K562 (cell line): ENCODE measurements around the gene PRPF8. TPM values are rescaled to one million over a fixed set of nuclear protein-coding genes. Genes with fewer than 3 reads are reported as not detected.

ENCODE experiments used
- CTBP1 ChIP-seq: fragments of 450-650 bp; IDR thresholded peaks from 2 replicates; pipeline ENCODE4 v1.6.1; 2016; ENCODE audit warnings: borderline replicate concordance
- HNRNPK ChIP-seq: fragments of 200-400 bp; formaldehyde crosslinking; IDR thresholded peaks from one replicate; pipeline ENCODE4 v1.6.1; 2018; ENCODE audit warnings: mild to moderate bottlenecking, low read depth, low read length; ENCODE audit not compliant: poor library complexity, severe bottlenecking
- KLF6 ChIP-seq: fragments of 250-450 bp; sonication (Bioruptor Pico); IDR thresholded peaks from 2 replicates; pipeline ENCODE4 v1.4.0; 2020; ENCODE audit warnings: mild to moderate bottlenecking, moderate library complexity, borderline replicate concordance
- PCBP1 ChIP-seq: fragments of 200-400 bp; formaldehyde crosslinking; IDR thresholded peaks from 2 replicates; pipeline ENCODE4 v1.6.1; 2018; ENCODE audit warnings: mild to moderate bottlenecking, low read depth, low read length; ENCODE audit not compliant: poor library complexity, severe bottlenecking
- SAP30 ChIP-seq: fragments of 200-600 bp; sonication (generic); IDR thresholded peaks from 2 replicates; pipeline ENCODE4 v1.6.1; 2012; ENCODE audit warnings: borderline replicate concordance, low read depth, mild to moderate bottlenecking, moderate library complexity, low read length, control low read depth, inconsistent platforms; ENCODE audit not compliant: insufficient read depth, poor library complexity, severe bottlenecking
- SMAD3 ChIP-seq: fragments of 450-650 bp; formaldehyde crosslinking; conservative IDR thresholded peaks from 2 replicates; pipeline ENCODE4 v1.4.0; 2020; ENCODE audit warnings: mild to moderate bottlenecking
- SRF ChIP-seq, 2 experiments: fragments of 250-450, 450-650 bp in 1 of 2; sonication (Bioruptor Pico) in 1 of 2; sonication (generic) in 1 of 2; formaldehyde crosslinking; IDR thresholded peaks; 2 replicates each; pipeline versions ENCODE4 v1.5.0 to v1.5.1; 2020 to 2022; ENCODE audit warnings: mild to moderate bottlenecking in 1 of 2, missing genetic modification reagents in 1 of 2
- TAF1 ChIP-seq: IDR thresholded peaks from 2 replicates; pipeline ENCODE4 v1.6.1; 2011; ENCODE audit warnings: mild to moderate bottlenecking, low read length, moderate library complexity; ENCODE audit not compliant: insufficient read depth, control insufficient read depth, severe bottlenecking; ENCODE audit errors: extremely low read depth
- ZFP30 ChIP-seq: fragments of 250-450 bp; sonication (Bioruptor Pico); IDR thresholded peaks from 2 replicates; pipeline ENCODE4 v1.8.0; 2022; ENCODE audit warnings: moderate library complexity, mild to moderate bottlenecking, inconsistent platforms, borderline replicate concordance
- ZFPM2 ChIP-seq: fragments of 250-450 bp; sonication (Bioruptor Pico); IDR thresholded peaks from 2 replicates; pipeline ENCODE4 v1.5.1; 2022; ENCODE audit warnings: mild to moderate bottlenecking
- ZNF140 ChIP-seq: fragments of 250-450 bp; sonication (Bioruptor Pico); IDR thresholded peaks from 2 replicates; pipeline ENCODE4 v1.8.0; 2021; ENCODE audit warnings: moderate library complexity, mild to moderate bottlenecking, inconsistent platforms
- polyA plus RNA-seq, 8 experiments: library from polyadenylated mRNA; depleted of rRNA in 4 of 8; stranded (reverse) in 5 of 8; unstranded in 3 of 8; fragments of >200 nt; fragmentation: Nextera tagmentation in 2 of 8; fragmentation: Illumina TruSeq in 1 of 8; extraction: Ambion mirVana in 2 of 8; extraction: Trizol in 1 of 8; gene quantifications; 2 replicates each; pipeline versions ENCODE4 v1.2.1 to v1.2.3, GENCODE V29; 2011 to 2014; ENCODE audit warnings: inconsistent platforms in 1 of 8, missing spikeins in 1 of 8
- total RNA-seq, 7 experiments: library from RNA; depleted of rRNA in 6 of 7; stranded (reverse); fragments of >200 nt in 6 of 7; fragmentation: Illumina TruSeq in 2 of 7; extraction: Trizol in 2 of 7; gene quantifications; 2 replicates each; pipeline versions ENCODE4 v1.2.1 to v1.2.3, GENCODE V29; 2011 to 2021; ENCODE audit warnings: low replicate concordance in 1 of 7
- TF ChIP-seq, protein P1 (sequence below): sonication (generic); formaldehyde crosslinking; IDR thresholded peaks from 2 replicates; pipeline ENCODE4 v1.8.1; 2023; ENCODE audit warnings: missing genetic modification reagents, mild to moderate bottlenecking, borderline replicate concordance
- TF ChIP-seq, protein P2 (sequence below): fragments of 450-650 bp; IDR thresholded peaks from 2 replicates; pipeline ENCODE4 v1.7.0; 2016; ENCODE audit warnings: borderline replicate concordance
- TF ChIP-seq, protein P3 (sequence below): sonication (generic); formaldehyde crosslinking; IDR thresholded peaks from 2 replicates; pipeline ENCODE4 v1.8.0; 2022; ENCODE audit warnings: mild to moderate bottlenecking, low read depth, missing genetic modification reagents
- TF ChIP-seq, protein P4 (sequence below): sonication (generic); formaldehyde crosslinking; IDR thresholded peaks from 2 replicates; pipeline ENCODE4 v1.8.0; 2022; ENCODE audit warnings: missing genetic modification reagents, mild to moderate bottlenecking, borderline replicate concordance

The PRPF8 gene
- total and polyA plus RNA-seq, 9 of the 15 experiments (the other 6 are each of a cell fraction or from before 2014, with no cell fraction given): 64.3 to 294 (median 85.9) TPM

DNA sequence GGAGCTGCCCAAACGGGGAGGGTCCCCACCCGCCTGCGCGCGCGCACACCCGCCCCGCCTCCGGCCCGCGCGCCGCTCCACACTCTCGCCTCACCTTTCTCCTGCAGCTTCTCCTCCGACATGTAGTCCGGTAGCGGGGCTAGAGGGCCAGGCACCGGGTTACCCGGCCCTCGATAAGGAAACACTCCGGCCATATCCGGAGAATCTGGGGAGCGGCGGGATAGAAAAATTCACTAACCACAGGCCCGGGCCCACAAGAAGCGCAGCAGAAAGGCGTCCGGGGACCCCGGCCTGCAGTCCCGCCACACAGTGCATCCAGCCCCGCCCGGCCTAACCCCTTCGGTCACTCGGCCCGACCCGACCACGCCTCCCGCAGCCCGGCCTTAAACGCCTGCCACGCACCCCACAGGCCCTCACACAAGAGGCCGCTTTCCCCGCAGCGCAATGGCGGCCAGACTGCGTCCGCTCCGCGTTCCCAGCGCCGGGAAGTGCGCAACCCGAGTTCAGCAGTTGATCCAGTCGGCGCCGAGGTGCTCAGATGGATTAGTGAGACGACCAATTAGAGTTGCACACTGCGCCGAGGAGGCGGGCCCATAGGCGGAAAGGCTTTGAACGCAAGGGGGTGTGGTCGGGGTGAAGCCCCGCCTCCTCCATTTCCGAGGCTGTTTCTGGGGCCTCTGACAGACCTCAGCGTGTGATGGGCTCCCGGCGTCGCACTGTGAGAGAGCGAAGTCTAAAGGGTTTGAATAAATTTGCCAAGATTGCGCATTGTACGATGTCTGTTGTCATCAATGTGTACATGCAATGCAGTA, at the start of gene PRPF8 (continued):
- TF ChIP-seq, protein P1, sequence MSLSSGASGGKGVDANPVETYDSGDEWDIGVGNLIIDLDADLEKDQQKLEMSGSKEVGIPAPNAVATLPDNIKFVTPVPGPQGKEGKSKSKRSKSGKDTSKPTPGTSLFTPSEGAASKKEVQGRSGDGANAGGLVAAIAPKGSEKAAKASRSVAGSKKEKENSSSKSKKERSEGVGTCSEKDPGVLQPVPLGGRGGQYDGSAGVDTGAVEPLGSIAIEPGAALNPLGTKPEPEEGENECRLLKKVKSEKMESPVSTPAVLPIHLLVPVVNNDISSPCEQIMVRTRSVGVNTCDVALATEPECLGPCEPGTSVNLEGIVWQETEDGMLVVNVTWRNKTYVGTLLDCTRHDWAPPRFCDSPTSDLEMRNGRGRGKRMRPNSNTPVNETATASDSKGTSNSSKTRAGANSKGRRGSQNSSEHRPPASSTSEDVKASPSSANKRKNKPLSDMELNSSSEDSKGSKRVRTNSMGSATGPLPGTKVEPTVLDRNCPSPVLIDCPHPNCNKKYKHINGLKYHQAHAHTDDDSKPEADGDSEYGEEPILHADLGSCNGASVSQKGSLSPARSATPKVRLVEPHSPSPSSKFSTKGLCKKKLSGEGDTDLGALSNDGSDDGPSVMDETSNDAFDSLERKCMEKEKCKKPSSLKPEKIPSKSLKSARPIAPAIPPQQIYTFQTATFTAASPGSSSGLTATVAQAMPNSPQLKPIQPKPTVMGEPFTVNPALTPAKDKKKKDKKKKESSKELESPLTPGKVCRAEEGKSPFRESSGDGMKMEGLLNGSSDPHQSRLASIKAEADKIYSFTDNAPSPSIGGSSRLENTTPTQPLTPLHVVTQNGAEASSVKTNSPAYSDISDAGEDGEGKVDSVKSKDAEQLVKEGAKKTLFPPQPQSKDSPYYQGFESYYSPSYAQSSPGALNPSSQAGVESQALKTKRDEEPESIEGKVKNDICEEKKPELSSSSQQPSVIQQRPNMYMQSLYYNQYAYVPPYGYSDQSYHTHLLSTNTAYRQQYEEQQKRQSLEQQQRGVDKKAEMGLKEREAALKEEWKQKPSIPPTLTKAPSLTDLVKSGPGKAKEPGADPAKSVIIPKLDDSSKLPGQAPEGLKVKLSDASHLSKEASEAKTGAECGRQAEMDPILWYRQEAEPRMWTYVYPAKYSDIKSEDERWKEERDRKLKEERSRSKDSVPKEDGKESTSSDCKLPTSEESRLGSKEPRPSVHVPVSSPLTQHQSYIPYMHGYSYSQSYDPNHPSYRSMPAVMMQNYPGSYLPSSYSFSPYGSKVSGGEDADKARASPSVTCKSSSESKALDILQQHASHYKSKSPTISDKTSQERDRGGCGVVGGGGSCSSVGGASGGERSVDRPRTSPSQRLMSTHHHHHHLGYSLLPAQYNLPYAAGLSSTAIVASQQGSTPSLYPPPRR: no peak
- TF ChIP-seq SRF (CRISPR knock-in tag; IDR thresholded peaks at IDR 0.05) (no peak), CTBP1 (peak; percentile 31; the same call in 1 of the 2 replicates), ZNF140 (CRISPR knock-in tag) (no peak), ZFP30 (CRISPR knock-in tag) (no peak), ZFPM2 (no peak), TAF1 (peak; percentile 45), PCBP1 (peak; percentile 40), HNRNPK (no peak), KLF6 (CRISPR knock-in tag) (no peak), SMAD3 (CRISPR knock-in tag) (no peak), SAP30 (peak; percentile 3)
- TF ChIP-seq, protein P2, sequence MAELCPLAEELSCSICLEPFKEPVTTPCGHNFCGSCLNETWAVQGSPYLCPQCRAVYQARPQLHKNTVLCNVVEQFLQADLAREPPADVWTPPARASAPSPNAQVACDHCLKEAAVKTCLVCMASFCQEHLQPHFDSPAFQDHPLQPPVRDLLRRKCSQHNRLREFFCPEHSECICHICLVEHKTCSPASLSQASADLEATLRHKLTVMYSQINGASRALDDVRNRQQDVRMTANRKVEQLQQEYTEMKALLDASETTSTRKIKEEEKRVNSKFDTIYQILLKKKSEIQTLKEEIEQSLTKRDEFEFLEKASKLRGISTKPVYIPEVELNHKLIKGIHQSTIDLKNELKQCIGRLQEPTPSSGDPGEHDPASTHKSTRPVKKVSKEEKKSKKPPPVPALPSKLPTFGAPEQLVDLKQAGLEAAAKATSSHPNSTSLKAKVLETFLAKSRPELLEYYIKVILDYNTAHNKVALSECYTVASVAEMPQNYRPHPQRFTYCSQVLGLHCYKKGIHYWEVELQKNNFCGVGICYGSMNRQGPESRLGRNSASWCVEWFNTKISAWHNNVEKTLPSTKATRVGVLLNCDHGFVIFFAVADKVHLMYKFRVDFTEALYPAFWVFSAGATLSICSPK: no peak
- TF ChIP-seq, protein P3, sequence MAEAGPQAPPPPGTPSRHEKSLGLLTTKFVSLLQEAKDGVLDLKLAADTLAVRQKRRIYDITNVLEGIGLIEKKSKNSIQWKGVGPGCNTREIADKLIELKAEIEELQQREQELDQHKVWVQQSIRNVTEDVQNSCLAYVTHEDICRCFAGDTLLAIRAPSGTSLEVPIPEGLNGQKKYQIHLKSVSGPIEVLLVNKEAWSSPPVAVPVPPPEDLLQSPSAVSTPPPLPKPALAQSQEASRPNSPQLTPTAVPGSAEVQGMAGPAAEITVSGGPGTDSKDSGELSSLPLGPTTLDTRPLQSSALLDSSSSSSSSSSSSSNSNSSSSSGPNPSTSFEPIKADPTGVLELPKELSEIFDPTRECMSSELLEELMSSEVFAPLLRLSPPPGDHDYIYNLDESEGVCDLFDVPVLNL (CRISPR knock-in tag): no peak
- TF ChIP-seq, protein P4, sequence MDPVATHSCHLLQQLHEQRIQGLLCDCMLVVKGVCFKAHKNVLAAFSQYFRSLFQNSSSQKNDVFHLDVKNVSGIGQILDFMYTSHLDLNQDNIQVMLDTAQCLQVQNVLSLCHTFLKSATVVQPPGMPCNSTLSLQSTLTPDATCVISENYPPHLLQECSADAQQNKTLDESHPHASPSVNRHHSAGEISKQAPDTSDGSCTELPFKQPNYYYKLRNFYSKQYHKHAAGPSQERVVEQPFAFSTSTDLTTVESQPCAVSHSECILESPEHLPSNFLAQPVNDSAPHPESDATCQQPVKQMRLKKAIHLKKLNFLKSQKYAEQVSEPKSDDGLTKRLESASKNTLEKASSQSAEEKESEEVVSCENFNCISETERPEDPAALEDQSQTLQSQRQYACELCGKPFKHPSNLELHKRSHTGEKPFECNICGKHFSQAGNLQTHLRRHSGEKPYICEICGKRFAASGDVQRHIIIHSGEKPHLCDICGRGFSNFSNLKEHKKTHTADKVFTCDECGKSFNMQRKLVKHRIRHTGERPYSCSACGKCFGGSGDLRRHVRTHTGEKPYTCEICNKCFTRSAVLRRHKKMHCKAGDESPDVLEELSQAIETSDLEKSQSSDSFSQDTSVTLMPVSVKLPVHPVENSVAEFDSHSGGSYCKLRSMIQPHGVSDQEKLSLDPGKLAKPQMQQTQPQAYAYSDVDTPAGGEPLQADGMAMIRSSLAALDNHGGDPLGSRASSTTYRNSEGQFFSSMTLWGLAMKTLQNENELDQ: peak; percentile 60; the same call in 1 of the 2 replicates
